Right atrium auricular region (tissue), 2 donors: Measurements from ENCODE around the gene ATXN10. TPM values are rescaled to one million over a fixed set of nuclear protein-coding genes. Genes with fewer than 3 reads are reported as not detected.
A peak's percentile ranks its signal among the peaks of the same experiment; 100 is the strongest.

ENCODE experiments used
- DNase-seq: peaks from one replicate; pipeline ENCODE4 v3.0.0-alpha.2; 2019; ENCODE audit warnings: low spot score
- H3K27ac ChIP-seq, 2 donors: fragments of 200-600 bp; sonication (generic); 1 replicate in 1 of 2; 2 replicates in 1 of 2; pipeline ENCODE4 v1.5.1; 2016 to 2019
- H3K27me3 ChIP-seq, 2 donors: fragments of 200-600 bp; sonication (generic); one replicate each; pipeline versions ENCODE4 v1.5.1 to v1.6.0; 2017 to 2019
- H3K36me3 ChIP-seq: fragments of 200-600 bp; sonication (generic); one replicate; pipeline ENCODE4 v1.5.1; 2016
- H3K4me1 ChIP-seq, 2 donors: fragments of 200-600 bp; sonication (generic); one replicate each; pipeline versions ENCODE4 v1.5.1 to v1.6.0; 2017 to 2019
- H3K4me3 ChIP-seq, 2 donors: fragments of 200-600 bp; sonication (generic); 1 replicate in 1 of 2; 2 replicates in 1 of 2; pipeline ENCODE4 v1.5.1; 2017 to 2019; ENCODE audit warnings: mild to moderate bottlenecking in 1 of 2, moderate library complexity in 1 of 2
- H3K9me3 ChIP-seq, 2 donors: fragments of 200-600 bp; sonication (generic); one replicate each; pipeline ENCODE4 v1.5.1; 2019
- CTCF ChIP-seq, 2 donors: fragments of 200-600 bp; sonication (generic); IDR thresholded peaks; one replicate each; pipeline ENCODE4 v1.5.1; 2019; ENCODE audit warnings: antibody characterized with exemption in 2 of 2
- total RNA-seq, 2 donors: library from RNA; depleted of rRNA; stranded (reverse); fragments of >200 nt; gene quantifications; one replicate each; pipeline ENCODE4 v1.1.0, GENCODE V29; 2016

ATXN10 gene
- total RNA-seq, 2 donors from 2014 or later: 85.3 to 88.5 TPM

DNA sequence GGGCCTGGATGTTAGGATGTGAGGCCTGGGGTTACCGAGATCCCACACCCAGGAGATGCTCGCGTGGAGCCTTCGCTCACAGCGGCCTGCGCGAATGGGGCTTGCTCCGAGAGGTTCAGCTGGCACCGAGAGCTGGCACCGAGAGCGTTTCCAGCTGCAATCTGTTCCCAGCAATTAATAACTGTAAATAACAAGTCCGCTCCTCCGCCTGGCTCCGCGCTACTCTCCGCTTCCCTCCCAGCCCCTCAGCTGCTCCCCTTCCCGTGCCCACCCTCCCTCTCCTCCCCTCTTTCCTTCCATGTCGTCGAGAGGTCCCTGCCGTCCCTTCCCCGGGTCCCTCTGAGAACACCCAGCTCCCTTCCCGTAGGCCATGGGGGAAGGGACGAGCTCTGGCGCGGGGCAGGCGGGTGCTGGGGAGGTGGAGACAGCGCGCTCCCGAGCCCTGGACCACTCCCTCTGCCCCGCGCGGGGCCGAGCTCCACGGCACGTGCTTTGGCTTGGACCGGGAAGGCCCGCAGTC lies 194.6 kb downstream of the ATXN10 start:
- Histone ChIP-seq H3K27ac (no peak overlapping the region), H3K9me3 (no peaks in the 10 kb centered on the region), H3K4me3 (peak overlapping the region in 1 of 2 donors; percentile 20), H3K4me1 (peaks cover 0 to 30% of the 10 kb centered on the region in 2 donors), H3K27me3 (no peaks in the 10 kb centered on the region), H3K36me3 (no peaks in the 10 kb centered on the region)
- peak; percentile 34 for DNase-seq
- no peak for TF ChIP-seq CTCF (IDR thresholded peaks at IDR 0.05)

DNA sequence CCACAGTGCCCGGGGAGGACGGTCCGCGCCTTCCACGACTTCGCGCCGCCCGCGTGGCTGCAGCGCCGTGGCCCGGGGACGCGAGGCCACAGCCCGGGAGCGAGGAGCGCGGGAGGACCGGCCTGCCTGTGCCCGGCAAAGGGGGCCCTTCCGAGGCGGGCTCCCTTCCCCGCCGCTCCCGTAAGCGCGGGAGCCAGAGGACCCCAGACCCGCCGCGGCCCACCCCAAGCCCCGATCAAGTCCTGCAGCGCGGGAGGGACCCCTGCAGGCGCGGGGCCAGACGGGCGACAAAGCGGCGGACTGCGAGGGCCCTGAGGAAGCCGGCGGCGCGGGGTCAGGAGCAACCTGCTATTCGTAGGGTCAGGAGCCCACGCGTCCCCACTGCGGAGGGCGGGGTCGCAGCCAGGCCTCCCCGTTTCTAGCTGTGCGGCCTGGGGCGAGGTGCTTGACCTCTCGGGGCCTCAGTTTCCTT lies 195.0 kb downstream of the ATXN10 start:
- H3K27me3 ChIP-seq: no peaks in the 10 kb centered on the region
- DNase-seq: peak; percentile 51
- H3K36me3 ChIP-seq: no peaks in the 10 kb centered on the region
- peak overlapping the region in 1 of 2 donors; percentile 20 for H3K4me3 ChIP-seq
- TF ChIP-seq CTCF (IDR thresholded peaks at IDR 0.05): no peak
- no peak overlapping the region for H3K27ac ChIP-seq
- H3K4me1 ChIP-seq: peaks cover 0 to 30% of the 10 kb centered on the region in 2 donors
- no peaks in the 10 kb centered on the region for H3K9me3 ChIP-seq

GRCh38 chr22:45867118-45867905 lies 195.7 kb downstream of the ATXN10 start:
- TF ChIP-seq CTCF (IDR thresholded peaks at IDR 0.05): peak in 1 of 2 donors; percentile 61
- Histone ChIP-seq H3K27ac (no peak overlapping the region), H3K9me3 (peaks cover 0 to under 1% of the 10 kb centered on the region in 2 donors), H3K4me3 (peak overlapping the region in 1 of 2 donors; percentile 20), H3K4me1 (peaks cover 0 to 30% of the 10 kb centered on the region in 2 donors), H3K27me3 (no peaks in the 10 kb centered on the region), H3K36me3 (no peaks in the 10 kb centered on the region)
- DNase-seq: peak; percentile 48

DNA sequence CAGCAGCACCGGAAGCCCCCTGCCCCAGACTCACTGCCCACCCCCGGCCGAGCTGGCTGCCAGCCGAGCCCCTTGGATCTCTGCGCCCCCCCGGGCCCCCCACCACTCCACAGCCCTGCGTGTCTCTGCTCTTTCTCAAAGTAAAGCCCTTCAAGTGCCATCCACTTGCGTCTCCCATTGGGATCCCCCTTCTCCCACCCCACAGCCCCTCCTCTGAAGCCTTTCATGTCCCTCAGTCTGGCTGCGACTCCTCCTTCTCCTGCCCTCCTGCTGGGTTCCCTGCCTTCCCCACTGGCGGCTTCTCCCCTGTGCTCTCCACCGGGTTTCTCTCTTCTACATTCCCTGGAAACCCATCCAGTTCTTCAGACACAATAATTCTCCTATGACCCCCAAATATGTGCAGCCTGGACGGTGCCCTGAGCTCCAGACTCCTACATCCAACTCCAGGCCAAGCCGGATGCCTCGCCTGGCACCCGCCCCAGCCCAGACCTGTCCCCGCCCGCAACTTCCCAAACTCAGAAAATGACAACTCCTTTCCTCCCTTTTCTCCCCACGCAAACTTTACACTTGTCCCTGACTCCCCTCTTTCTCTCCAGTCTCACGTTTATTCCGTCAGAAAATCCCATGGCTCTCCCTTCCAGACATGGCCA lies 196.4 kb downstream of the ATXN10 start:
- H3K27ac ChIP-seq: no peak overlapping the region
- no peaks in the 10 kb centered on the region for H3K36me3 ChIP-seq
- peaks cover 0 to 30% of the 10 kb centered on the region in 2 donors for H3K4me1 ChIP-seq
- no peak overlapping the region for H3K4me3 ChIP-seq
- H3K27me3 ChIP-seq: no peaks in the 10 kb centered on the region
- no peak for DNase-seq
- TF ChIP-seq CTCF (IDR thresholded peaks at IDR 0.05): no peak
- peaks cover 0 to 8% of the 10 kb centered on the region in 2 donors for H3K9me3 ChIP-seq

DNA sequence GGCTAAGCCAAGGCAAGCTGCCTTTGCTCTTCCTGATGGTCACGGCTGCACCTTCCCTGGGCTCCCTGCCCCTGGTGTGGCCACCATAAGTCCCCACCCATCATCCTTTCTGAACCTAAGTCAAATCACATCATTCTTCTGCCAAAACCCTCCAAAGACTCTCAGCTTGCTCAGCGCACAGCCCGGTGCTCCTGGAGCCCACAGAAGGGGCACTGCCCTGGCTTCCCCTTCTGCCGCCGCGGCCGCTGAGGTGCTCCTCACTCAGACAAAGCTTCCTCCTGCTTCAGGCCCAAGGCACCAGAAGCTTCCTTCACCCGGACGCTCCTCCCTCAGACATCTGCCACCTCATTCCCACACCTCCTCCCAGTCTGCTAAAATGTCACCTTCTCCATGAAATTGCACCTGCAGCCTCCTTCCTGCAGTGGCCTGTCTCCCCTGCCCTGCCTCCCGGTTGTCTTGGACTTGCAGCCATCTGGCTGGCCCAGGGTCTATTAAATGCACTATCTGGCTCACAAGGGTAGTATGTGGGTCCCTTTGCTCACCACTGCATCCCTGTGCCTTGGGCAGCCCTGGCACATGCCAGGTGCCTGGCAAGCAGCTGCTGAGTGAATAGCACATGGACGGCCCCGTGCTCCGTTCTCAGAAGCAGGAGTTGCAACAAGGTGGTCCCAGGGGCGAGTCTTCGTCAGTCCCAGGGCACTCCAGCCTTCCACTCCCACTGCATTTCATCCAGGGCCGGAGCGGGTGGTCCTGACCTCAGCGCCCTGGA lies 197.1 kb downstream of the ATXN10 start:
- TF ChIP-seq CTCF (IDR thresholded peaks at IDR 0.05): no peak
- Histone ChIP-seq H3K27ac (no peak overlapping the region), H3K27me3 (no peaks in the 10 kb centered on the region), H3K4me3 (no peak overlapping the region), H3K36me3 (no peaks in the 10 kb centered on the region), H3K4me1 (peaks cover 0 to 28% of the 10 kb centered on the region in 2 donors), H3K9me3 (peaks cover 0 to 10% of the 10 kb centered on the region in 2 donors)
- peak; percentile 43 for DNase-seq
